Stimulated activated CD4-positive, alpha-beta T cell treated with anti-CD3 and anti-CD28 coated beads, Interleukin-2, amount 100 ng/mL, for 24 hours (primary cell): Measurements from ENCODE around the gene OR6C65.

ENCODE experiments used
- DNase-seq, 2 donors: peaks; one replicate each; pipeline ENCODE4 v3.0.0-alpha.2; 2020

OR6C65 gene

GRCh38 chr12:55448825-55449224 is 48.5 kb downstream of the OR6C65 start:
- no peak for DNase-seq
